ENCODE measurements around the gene TFB1M.
A peak's percentile ranks its signal among the peaks of the same experiment; 100 is the strongest.
"Not testable (repeated sequence)": the region's sequence is repeated elsewhere in the genome, so short reads cannot be mapped to it uniquely, and the experiment has no call there.

TFB1M gene

DNA sequence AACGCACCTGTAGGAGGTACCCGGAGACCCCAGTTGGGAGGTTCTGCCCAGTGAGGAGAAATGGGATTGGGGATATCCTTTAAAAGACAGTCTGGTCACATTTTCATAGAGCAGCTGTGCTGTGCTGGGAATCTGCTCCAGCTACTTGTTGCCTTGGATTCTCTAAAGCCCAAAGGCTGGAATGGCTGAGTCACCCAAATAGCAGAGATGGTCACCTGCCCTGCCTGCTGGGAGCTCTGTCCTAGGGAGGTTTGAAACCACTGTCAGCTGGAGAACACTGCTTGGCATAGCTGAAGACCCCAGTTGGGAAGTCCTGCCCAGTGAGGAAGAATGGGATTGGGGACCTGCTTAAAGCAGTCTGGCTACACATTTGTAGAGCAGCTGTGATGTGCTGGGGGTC is 34.8 kb upstream of the TFB1M start:
- H3K36me3 ChIP-seq = peaks cover 0 to 12% (median 0%) of the 10 kb centered on the region in 11 experiments; a peak in 3 of 22 replicates
- H3K27me3 ChIP-seq = no peaks in the 10 kb centered on the region
- peak overlapping the region in 1 of 11 experiments; percentile 57; a peak in 2 of 22 replicates for H3K27ac ChIP-seq
- no peak overlapping the region for H3K4me3 ChIP-seq
- no peaks in the 10 kb centered on the region for H4K20me1 ChIP-seq
- H3K9me3 ChIP-seq (replicated peaks in 1 of 11) = peaks cover 82 to 92% (median 87%) of the 10 kb centered on the region in 11 experiments
- no peak for TF ChIP-seq Cebpa-rat (IDR thresholded peaks at IDR 0.05)
- H3K9ac ChIP-seq = no peak overlapping the region
- H3K4me1 ChIP-seq = peaks cover 0 to 33% (median 18%) of the 10 kb centered on the region in 10 experiments; a peak in 11 of 20 replicates
- no peak overlapping the region for H3K4me2 ChIP-seq

- Histone ChIP-seq H3K9me3 (replicated peaks in 1 of 11) (peaks cover 70 to 81% (median 75%) of the 10 kb centered on the region in 11 experiments), H4K20me1 (no peaks in the 10 kb centered on the region), H3K4me3 (no peak overlapping the region), H3K4me2 (no peak overlapping the region), H3K27ac (no peak overlapping the region), H3K27me3 (no peaks in the 10 kb centered on the region), H3K9ac (no peak overlapping the region), H3K36me3 (peaks cover 0 to 8% (median 0%) of the 10 kb centered on the region in 11 experiments; a peak in 2 of 22 replicates), H3K4me1 (peaks cover 0 to 32% (median 21%) of the 10 kb centered on the region in 10 experiments; a peak in 13 of 20 replicates)
- no peak for TF ChIP-seq Cebpa-rat (IDR thresholded peaks at IDR 0.05)
Measured at GRCh38 chr6:155347800-155348199, 33.5 kb upstream of the TFB1M start.

DNA sequence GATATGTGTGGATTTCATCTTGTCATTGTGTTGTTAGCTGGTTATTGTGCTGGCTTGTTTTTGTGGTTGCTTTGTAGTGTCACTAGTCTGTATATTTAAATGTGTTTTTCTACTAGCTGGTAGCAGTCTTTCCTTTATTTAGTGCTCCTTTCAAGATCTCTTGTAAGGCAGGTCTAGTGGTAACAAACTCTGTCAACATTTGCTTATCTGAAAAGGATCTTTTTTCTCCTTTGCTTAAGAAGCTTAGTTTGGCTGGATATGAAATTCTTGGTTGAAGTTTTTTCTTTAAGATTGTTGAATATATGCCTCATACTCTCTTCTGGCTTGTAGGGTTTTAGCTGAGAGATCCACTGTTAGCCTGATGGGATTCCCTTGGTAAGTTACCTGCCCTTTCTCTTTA is 32.7 kb upstream of the TFB1M start:
- TF ChIP-seq Cebpa-rat (IDR thresholded peaks at IDR 0.05) = no peak
- Histone ChIP-seq H4K20me1 (no peaks in the 10 kb centered on the region), H3K27me3 (no peaks in the 10 kb centered on the region), H3K36me3 (peaks cover 0 to 8% (median 0%) of the 10 kb centered on the region in 11 experiments; a peak in 2 of 22 replicates), H3K4me1 (peaks cover 0 to 28% (median 21%) of the 10 kb centered on the region in 10 experiments; a peak in 17 of 20 replicates), H3K4me2 (no peak overlapping the region), H3K27ac (no peak overlapping the region), H3K9me3 (replicated peaks in 1 of 11) (peaks cover 65 to 78% (median 69%) of the 10 kb centered on the region in 11 experiments), H3K9ac (no peak overlapping the region), H3K4me3 (no peak overlapping the region)

GRCh38 chr6:155344341-155345006 is 30.2 kb upstream of the TFB1M start:
- peaks cover 12 to 41% (median 16%) of the 10 kb centered on the region in 10 experiments for H3K4me1 ChIP-seq
- H3K9ac ChIP-seq = no peak overlapping the region
- no peak overlapping the region for H3K4me2 ChIP-seq
- TF ChIP-seq Cebpa-rat (IDR thresholded peaks at IDR 0.05) = no peak
- H3K27ac ChIP-seq = no peak overlapping the region
- H3K9me3 ChIP-seq (replicated peaks in 1 of 11) = peaks cover 59 to 84% (median 71%) of the 10 kb centered on the region in 11 experiments
- H3K36me3 ChIP-seq = peaks cover 0 to 5% (median 0%) of the 10 kb centered on the region in 11 experiments; a peak in 2 of 22 replicates
- H4K20me1 ChIP-seq = no peaks in the 10 kb centered on the region
- H3K27me3 ChIP-seq = no peaks in the 10 kb centered on the region
- no peak overlapping the region for H3K4me3 ChIP-seq

- H3K36me3 ChIP-seq = no peaks in the 10 kb centered on the region
- peak overlapping the region in 9 of 11 experiments; percentile 23 to 96 (median 69); a peak in 17 of 22 replicates for H3K27ac ChIP-seq
- peak overlapping the region; percentile 2 to 78 (median 51) for H3K4me2 ChIP-seq
- no peak overlapping the region; a peak in 1 of 20 replicates for H3K4me3 ChIP-seq
- H4K20me1 ChIP-seq = no peaks in the 10 kb centered on the region
- peaks cover 12 to 35% (median 16%) of the 10 kb centered on the region in 10 experiments for H3K4me1 ChIP-seq
- TF ChIP-seq Cebpa-rat (IDR thresholded peaks at IDR 0.05) = no peak
- peak overlapping the region in 4 of 11 experiments; percentile 51 to 85 (median 73); a peak in 9 of 22 replicates for H3K9ac ChIP-seq
- H3K9me3 ChIP-seq (replicated peaks in 1 of 11) = peaks cover 44 to 82% (median 68%) of the 10 kb centered on the region in 11 experiments
- no peaks in the 10 kb centered on the region for H3K27me3 ChIP-seq
Measured at GRCh38 chr6:155341130-155341828, 27.0 kb upstream of the TFB1M start.

GRCh38 chr6:155340464-155341129 is 26.3 kb upstream of the TFB1M start:
- no peaks in the 10 kb centered on the region for H3K36me3 ChIP-seq
- no peaks in the 10 kb centered on the region for H4K20me1 ChIP-seq
- H3K4me1 ChIP-seq = peaks cover 12 to 35% (median 16%) of the 10 kb centered on the region in 10 experiments
- no peaks in the 10 kb centered on the region for H3K27me3 ChIP-seq
- peaks cover 44 to 81% (median 67%) of the 10 kb centered on the region in 11 experiments for H3K9me3 ChIP-seq (replicated peaks in 1 of 11)
- peak overlapping the region; percentile 2 to 78 (median 51); a peak in 21 of 22 replicates for H3K4me2 ChIP-seq
- no peak overlapping the region; a peak in 1 of 20 replicates for H3K4me3 ChIP-seq
- H3K9ac ChIP-seq = peak overlapping the region in 4 of 11 experiments; percentile 51 to 85 (median 73); a peak in 7 of 22 replicates
- H3K27ac ChIP-seq = peak overlapping the region in 9 of 11 experiments; percentile 11 to 96 (median 69); a peak in 14 of 22 replicates
- no peak for TF ChIP-seq Cebpa-rat (IDR thresholded peaks at IDR 0.05)

DNA sequence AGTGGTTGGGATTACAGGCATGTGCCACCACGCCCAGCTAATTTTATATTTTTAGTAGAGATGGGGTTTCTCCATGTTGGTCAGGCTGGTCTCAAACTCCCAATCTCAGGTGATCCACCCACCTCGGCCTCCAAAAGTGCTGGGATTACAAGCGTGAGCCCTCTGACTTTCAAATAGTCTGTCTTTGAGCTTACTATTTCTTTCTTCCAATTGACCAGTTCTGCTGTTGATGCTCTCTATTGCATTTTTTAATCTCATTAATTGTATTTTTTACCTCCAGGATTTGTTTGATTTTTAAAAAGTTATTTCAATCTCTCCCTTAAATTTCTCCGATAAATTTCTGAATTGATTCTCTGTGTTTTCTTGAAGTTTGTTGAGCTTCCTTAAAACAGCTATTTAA is 25.6 kb upstream of the TFB1M start:
- H3K27ac ChIP-seq = peak overlapping the region in 4 of 11 experiments; percentile 71 to 96 (median 88); a peak in 8 of 22 replicates
- H3K9ac ChIP-seq = peak overlapping the region in 1 of 11 experiments; percentile 85; a peak in 3 of 22 replicates
- H3K4me2 ChIP-seq = not testable (repeated sequence)

GRCh38 chr6:155338237-155338636 is 24.0 kb upstream of the TFB1M start:
- H3K9ac ChIP-seq, H3K4me3 ChIP-seq, H3K4me2 ChIP-seq, H3K27me3 ChIP-seq, H3K27ac ChIP-seq, H3K36me3 ChIP-seq, H4K20me1 ChIP-seq: not testable (repeated sequence)
- Histone ChIP-seq H3K4me1 (peaks cover 20 to 42% (median 24%) of the 10 kb centered on the region in 10 experiments), H3K9me3 (replicated peaks in 1 of 11) (peaks cover 33 to 66% (median 55%) of the 10 kb centered on the region in 11 experiments)

More for the DNA sequence above, 25.6 kb upstream of the TFB1M start:
- H3K4me1 ChIP-seq = peaks cover 12 to 35% (median 16%) of the 10 kb centered on the region in 10 experiments
- not testable (repeated sequence) for H4K20me1 ChIP-seq, H3K36me3 ChIP-seq, H3K4me3 ChIP-seq, H3K27me3 ChIP-seq
- H3K9me3 ChIP-seq (replicated peaks in 1 of 11) = peaks cover 43 to 74% (median 62%) of the 10 kb centered on the region in 11 experiments
